ENCODE results near the gene NCBP2L.

DNA sequence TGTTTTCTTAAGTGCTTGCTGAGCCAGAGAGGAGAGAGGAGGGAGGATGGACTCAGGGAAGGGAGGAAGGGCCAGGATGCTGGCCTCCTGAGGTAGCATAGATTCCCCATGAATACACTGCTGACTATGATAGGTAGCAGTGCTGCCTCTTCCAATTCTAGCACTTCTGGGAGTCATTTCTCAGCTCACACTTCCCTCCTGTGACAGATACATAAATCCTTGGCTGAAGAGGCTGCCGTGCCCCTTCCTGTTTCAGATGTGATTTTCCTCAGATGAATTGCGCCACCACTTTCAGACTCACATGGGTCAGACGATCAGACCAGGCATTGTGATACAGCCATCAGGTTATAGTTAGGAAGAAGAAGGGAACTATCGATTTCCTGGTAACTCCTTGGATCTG is 24.3 kb upstream of the NCBP2L start:
- TF ChIP-seq CTCF (conservative IDR thresholded peaks at IDR 0.05; ENCODE audit: low read depth in 2 of 2) (no peak), STAT1 (IDR thresholded peaks at IDR 0.05; ENCODE audit: unreplicated experiment) (no peak), ETS1 (IDR thresholded peaks at IDR 0.05) (no peak), EZH2 (IDR thresholded peaks at IDR 0.05; ENCODE audit: low read depth, unreplicated experiment) (no peak)

Data from GM23338 (cell line).